Muscle layer of duodenum (tissue), 2 donors: Measurements from ENCODE around the gene ZFPL1.

Experiments used
- H3K27ac ChIP-seq: one replicate; pipeline ENCODE4 v1.7.0; 2013; ENCODE audit warnings: mild to moderate bottlenecking, low read length
- H3K27me3 ChIP-seq: one replicate; pipeline ENCODE4 v1.7.0; 2013; ENCODE audit warnings: low read depth, mild to moderate bottlenecking, control low read depth, low read length
- H3K36me3 ChIP-seq, 2 donors: one replicate each; pipeline ENCODE4 v1.7.0; 2013; ENCODE audit warnings: low read length in 2 of 2, control low read depth in 1 of 2, mild to moderate bottlenecking in 1 of 2; ENCODE audit not compliant: insufficient read depth in 2 of 2, control insufficient read depth in 1 of 2
- H3K4me1 ChIP-seq, 2 donors: one replicate each; pipeline ENCODE4 v1.7.0; 2013; ENCODE audit warnings: low read length in 2 of 2, mild to moderate bottlenecking in 2 of 2, control low read depth in 1 of 2, moderate library complexity in 1 of 2; ENCODE audit not compliant: insufficient read depth in 2 of 2, control insufficient read depth in 1 of 2
- H3K4me3 ChIP-seq, 2 donors: one replicate each; pipeline ENCODE4 v1.7.0; 2013; ENCODE audit warnings: low read length in 2 of 2, low read depth in 1 of 2, mild to moderate bottlenecking in 1 of 2
- H3K9me3 ChIP-seq, 2 donors: one replicate each; pipeline ENCODE4 v1.7.0; 2013; ENCODE audit warnings: low read length in 2 of 2, control low read depth in 1 of 2, mild to moderate bottlenecking in 1 of 2; ENCODE audit not compliant: control insufficient read depth in 1 of 2
- donor health status: healthy.

ZFPL1 gene

GRCh38 chr11:65125197-65126056 is 41.4 kb downstream of the ZFPL1 start:
- no peaks in the 10 kb centered on the region for H3K27me3 ChIP-seq

DNA sequence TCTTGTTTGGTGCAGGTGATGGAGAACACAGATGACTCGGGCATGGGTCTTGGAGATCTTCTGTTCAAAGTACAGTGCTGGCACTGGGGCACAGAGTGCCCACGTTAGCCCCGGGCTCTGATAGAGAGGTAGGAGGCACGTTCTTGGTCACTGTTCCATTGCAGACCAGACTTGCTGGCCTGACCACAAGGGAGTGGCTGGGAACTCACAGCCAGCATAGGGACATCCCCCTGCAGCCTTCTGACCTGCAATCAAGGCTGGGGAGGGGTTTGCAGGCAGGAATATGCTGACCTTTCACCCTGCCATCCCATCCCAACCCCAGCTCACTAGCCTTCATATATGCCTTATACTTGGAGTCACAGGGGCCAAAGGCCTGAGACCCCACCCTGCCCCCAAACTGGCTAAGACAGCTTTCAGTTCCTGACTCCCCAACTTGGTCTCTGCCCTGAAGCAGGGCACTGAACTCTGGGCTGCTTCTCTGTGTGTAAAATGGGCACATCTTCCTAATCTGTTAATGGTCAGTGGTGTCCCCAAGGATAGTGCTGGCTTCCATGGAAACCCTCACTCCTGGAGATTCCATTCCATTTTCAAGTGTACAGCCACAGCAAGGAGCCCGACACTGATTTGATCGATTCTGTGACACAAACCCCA is 42.7 kb downstream of the ZFPL1 start:
- H3K4me1 ChIP-seq = peaks cover 4 to 15% of the 10 kb centered on the region in 2 donors
- H3K9me3 ChIP-seq = no peaks in the 10 kb centered on the region
- H3K36me3 ChIP-seq = peaks cover 52 to 73% of the 10 kb centered on the region in 2 donors
- H3K27ac ChIP-seq = no peak overlapping the region
- no peak overlapping the region for H3K4me3 ChIP-seq
- H3K27me3 ChIP-seq = no peaks in the 10 kb centered on the region

More at GRCh38 chr11:65125197-65126056, 41.4 kb downstream of the ZFPL1 start:
- Histone ChIP-seq H3K9me3 (no peaks in the 10 kb centered on the region), H3K27ac (no peak overlapping the region), H3K4me1 (peaks cover 10 to 26% of the 10 kb centered on the region in 2 donors), H3K36me3 (peaks cover 45 to 65% of the 10 kb centered on the region in 2 donors), H3K4me3 (no peak overlapping the region)

DNA sequence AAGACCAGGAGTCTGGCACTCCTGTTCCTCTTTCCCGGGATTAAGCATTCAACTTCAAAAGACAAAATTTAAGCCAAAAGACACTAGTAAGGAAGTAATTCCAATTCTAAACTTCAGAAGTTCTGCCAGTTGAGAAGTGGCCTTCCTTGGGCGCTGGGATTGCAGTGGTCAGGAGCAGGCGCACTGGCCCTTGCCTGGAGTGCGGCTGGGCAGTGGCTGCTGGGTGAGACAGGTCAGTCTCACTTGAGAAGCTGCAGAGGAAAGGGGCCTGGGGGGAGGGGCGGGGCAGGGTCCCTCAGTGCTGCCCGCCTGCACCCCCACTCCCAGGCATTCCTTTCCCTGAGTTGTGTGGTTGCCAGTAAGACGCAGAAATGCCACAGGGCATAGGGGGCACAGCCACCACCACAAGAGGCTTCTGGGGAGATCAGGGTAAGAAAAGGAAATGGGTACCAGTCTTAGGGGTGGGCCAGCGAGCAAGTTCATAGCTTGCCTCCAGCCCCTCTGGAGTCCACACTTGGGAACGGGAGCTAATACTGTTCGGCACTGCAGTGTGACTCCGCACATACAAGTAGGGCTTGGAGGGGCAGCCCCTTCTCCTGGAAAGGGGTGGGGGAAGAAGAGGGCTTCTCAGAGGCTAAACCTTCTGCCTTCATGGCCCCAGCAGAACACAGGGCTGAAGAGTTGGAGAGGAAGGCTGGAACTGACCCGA is 43.6 kb downstream of the ZFPL1 start:
- no peak overlapping the region for H3K4me3 ChIP-seq
- peaks cover 7 to 22% of the 10 kb centered on the region in 2 donors for H3K4me1 ChIP-seq
- no peaks in the 10 kb centered on the region for H3K27me3 ChIP-seq
- no peak overlapping the region for H3K27ac ChIP-seq
- no peaks in the 10 kb centered on the region for H3K9me3 ChIP-seq
- peaks cover 56 to 82% of the 10 kb centered on the region in 2 donors for H3K36me3 ChIP-seq

- Histone ChIP-seq H3K4me1 (peaks cover 10 to 23% of the 10 kb centered on the region in 2 donors), H3K9me3 (no peaks in the 10 kb centered on the region), H3K36me3 (peaks cover 59 to 82% of the 10 kb centered on the region in 2 donors), H3K27me3 (no peaks in the 10 kb centered on the region), H3K27ac (no peak overlapping the region), H3K4me3 (no peak overlapping the region)
Measured at GRCh38 chr11:65128182-65129145, 44.4 kb downstream of the ZFPL1 start.

DNA sequence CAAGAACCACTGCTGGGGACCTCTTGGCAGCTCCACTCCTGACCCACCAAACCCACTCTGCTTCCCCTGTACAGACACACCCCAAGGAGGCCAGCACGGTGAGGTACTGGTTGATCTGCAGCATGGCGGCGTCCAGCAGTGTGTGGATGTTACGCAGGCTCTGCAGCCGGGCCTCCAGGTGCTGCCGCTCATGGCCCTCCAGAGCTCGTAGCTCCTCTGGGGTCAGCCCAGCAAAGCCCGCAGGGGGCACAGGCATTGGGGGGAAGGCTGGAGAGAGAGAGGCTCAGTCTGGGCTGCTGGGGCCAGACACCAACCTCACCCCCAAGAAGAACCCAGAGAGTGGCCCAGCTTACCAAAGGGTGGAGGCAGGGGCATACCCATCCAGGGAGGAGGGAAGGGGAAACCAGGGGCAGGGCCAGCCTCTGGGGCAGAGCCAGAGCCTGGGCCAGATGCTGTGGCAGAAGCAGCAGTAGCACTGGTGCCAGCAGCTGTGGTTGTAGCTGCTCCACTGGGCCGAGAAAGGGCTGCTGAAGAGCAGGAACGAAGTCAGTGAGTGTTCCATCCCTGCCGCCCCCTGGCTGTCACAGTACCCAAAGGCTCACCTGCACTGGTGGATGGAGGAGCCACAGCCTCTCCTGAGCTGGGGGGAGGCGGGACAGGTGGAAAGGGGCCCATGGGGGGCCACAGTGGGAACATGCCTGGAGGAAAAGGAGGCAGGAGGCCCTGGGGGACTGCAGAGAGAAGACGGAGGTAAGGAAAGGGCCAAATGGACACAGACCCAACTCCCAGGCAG is 45.8 kb downstream of the ZFPL1 start:
- no peaks in the 10 kb centered on the region for H3K27me3 ChIP-seq
- no peaks in the 10 kb centered on the region for H3K9me3 ChIP-seq
- peaks cover 10 to 23% of the 10 kb centered on the region in 2 donors for H3K4me1 ChIP-seq
- H3K4me3 ChIP-seq = no peak overlapping the region
- H3K36me3 ChIP-seq = peaks cover 55 to 83% of the 10 kb centered on the region in 2 donors
- H3K27ac ChIP-seq = no peak overlapping the region

- Histone ChIP-seq H3K27ac (no peak overlapping the region), H3K27me3 (no peaks in the 10 kb centered on the region), H3K9me3 (no peaks in the 10 kb centered on the region), H3K4me3 (no peak overlapping the region), H3K4me1 (peaks cover 16 to 29% of the 10 kb centered on the region in 2 donors), H3K36me3 (peaks cover 48 to 73% of the 10 kb centered on the region in 2 donors)
Measured at GRCh38 chr11:65130631-65131416, 46.8 kb downstream of the ZFPL1 start.

DNA sequence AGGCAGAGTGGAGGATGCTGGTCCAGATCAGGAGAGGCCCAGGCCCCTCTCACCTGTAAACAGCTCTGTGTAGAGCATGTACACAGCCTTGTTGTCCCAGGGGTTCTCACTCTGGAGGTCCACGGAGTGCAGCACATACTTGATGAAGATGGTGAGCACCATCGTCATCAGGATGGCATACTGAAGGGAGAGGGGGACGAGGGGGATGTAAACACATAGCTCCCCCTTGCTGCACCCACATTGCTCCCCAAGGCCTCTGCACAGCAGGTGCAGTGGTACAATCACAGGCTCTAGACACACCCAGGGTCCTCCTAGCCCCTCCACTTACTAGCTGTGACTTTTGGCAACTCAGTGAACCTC is 47.4 kb downstream of the ZFPL1 start:
- Histone ChIP-seq H3K27me3 (no peaks in the 10 kb centered on the region), H3K36me3 (peaks cover 43 to 67% of the 10 kb centered on the region in 2 donors), H3K4me1 (peaks cover 16 to 34% of the 10 kb centered on the region in 2 donors), H3K27ac (no peak overlapping the region), H3K4me3 (no peak overlapping the region), H3K9me3 (no peaks in the 10 kb centered on the region)

DNA sequence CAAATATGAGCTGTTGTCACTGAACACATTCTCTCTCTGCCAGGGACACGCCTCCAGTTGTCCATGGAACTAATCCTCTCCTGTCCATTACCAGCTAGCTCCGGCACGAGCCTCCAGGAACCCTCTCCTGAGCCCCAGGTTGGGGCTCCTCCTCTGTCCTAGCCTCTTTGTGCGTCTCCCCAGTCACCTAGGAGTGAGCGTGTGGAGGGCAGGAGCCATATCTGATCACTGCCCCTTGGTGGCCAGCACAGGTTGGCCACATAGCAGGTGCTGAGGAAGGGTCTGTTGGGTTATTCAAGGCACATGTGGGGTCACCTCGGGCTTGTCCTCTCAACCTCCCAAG is 47.8 kb downstream of the ZFPL1 start:
- Histone ChIP-seq H3K4me1 (peaks cover 16 to 34% of the 10 kb centered on the region in 2 donors), H3K27ac (no peak overlapping the region)

DNA sequence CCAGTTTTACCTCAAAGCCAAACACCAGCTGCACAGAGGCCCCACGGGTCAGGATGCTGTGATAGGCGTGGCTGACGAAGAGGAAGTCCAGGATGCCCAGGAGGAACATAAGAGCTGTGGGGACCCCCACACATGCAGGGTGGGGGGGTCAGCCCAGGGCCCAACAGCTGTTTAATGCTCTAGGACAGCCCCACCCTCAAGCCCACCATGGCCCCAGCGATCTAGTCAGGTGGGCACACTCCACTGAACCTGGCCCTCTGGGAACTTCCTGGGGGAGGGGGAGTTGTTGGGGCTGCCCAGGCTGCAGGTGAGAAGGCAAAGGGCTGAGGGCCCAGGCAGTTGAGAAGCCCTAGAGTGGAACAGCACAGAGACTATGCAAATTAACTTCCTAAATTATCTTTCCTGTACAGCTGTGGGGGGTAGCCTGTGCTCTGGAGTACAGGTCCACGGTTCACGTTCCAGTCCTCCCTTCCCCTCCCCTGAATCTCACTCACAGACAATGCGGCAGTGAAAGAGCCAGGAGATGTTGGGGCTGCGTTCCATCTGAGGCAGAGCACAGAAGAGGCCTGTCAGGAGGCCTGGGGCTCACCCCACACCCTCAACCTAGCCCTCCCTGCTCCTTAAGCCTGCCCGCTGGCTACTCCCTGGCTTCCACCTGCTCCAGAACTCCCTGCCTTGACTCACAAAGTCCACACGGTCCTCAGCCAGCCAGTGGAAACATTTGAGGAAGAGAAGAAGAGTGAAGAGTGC is 48.4 kb downstream of the ZFPL1 start:
- peak overlapping the region; percentile 100 for H3K27ac ChIP-seq
- no peaks in the 10 kb centered on the region for H3K9me3 ChIP-seq
- H3K27me3 ChIP-seq = no peaks in the 10 kb centered on the region
- H3K4me3 ChIP-seq = peak overlapping the region; percentile 86 to 91
- peaks cover 37 to 57% of the 10 kb centered on the region in 2 donors for H3K36me3 ChIP-seq
- peaks cover 16 to 34% of the 10 kb centered on the region in 2 donors for H3K4me1 ChIP-seq

More for the DNA sequence above, 47.8 kb downstream of the ZFPL1 start:
- peaks cover 38 to 63% of the 10 kb centered on the region in 2 donors for H3K36me3 ChIP-seq
- H3K9me3 ChIP-seq = no peaks in the 10 kb centered on the region
- H3K27me3 ChIP-seq = no peaks in the 10 kb centered on the region
- no peak overlapping the region for H3K4me3 ChIP-seq
